GM12878 (cell line): Measurements from ENCODE around the gene TUBB. TPM values are rescaled to one million over a fixed set of nuclear protein-coding genes. Genes with fewer than 3 reads are reported as not detected.

Experiments
- ASH2L ChIP-seq: fragments of 300-600, 200-600 bp; sonication (generic); IDR thresholded peaks from 2 replicates; pipeline ENCODE4 v1.6.1; 2017; ENCODE audit warnings: low read depth, mild to moderate bottlenecking, borderline replicate concordance
- CREB1 ChIP-seq: IDR thresholded peaks from 2 replicates; pipeline ENCODE4 v1.6.1; 2012; ENCODE audit warnings: low read depth, mild to moderate bottlenecking, inconsistent platforms
- FOS ChIP-seq: IDR thresholded peaks from 3 replicates; pipeline ENCODE4 v1.6.1; 2011; ENCODE audit warnings: borderline replicate concordance; ENCODE audit not compliant: insufficient read length; ENCODE audit errors: extremely low read depth
- GABPA ChIP-seq: IDR thresholded peaks from 2 replicates; pipeline ENCODE4 v1.6.1; 2014; ENCODE audit warnings: antibody characterized with exemption, low read depth, mild to moderate bottlenecking, inconsistent platforms
- LARP7 ChIP-seq: fragments of 450-650 bp; IDR thresholded peaks from 2 replicates; pipeline ENCODE4 v1.6.1; 2017; ENCODE audit warnings: mild to moderate bottlenecking
- NR2C1 ChIP-seq: fragments of 450-650 bp; IDR thresholded peaks from 2 replicates; pipeline ENCODE4 v1.6.1; 2017; ENCODE audit warnings: antibody characterized with exemption, mild to moderate bottlenecking, moderate library complexity
- PAX8 ChIP-seq: fragments of 450-650 bp; IDR thresholded peaks from 2 replicates; pipeline ENCODE4 v1.6.1; 2017; ENCODE audit warnings: mild to moderate bottlenecking, moderate library complexity
- POLR2AphosphoS5 ChIP-seq: IDR thresholded peaks from 2 replicates; pipeline ENCODE4 v1.6.1; 2011; ENCODE audit warnings: mild to moderate bottlenecking, low read length, inconsistent platforms
- RAD21 ChIP-seq: IDR thresholded peaks from 2 replicates; pipeline ENCODE4 v1.6.1; 2011; ENCODE audit warnings: mild to moderate bottlenecking, low read depth, low read length, moderate library complexity; ENCODE audit not compliant: insufficient read depth
- RUNX3 ChIP-seq: IDR thresholded peaks from 2 replicates; pipeline ENCODE4 v1.6.1; 2012; ENCODE audit warnings: low read length, inconsistent platforms
- WRNIP1 ChIP-seq: IDR thresholded peaks from 2 replicates; pipeline ENCODE4 v1.6.1; 2011; ENCODE audit warnings: low read depth, low read length, improper control_type of control experiment, borderline replicate concordance
- ZNF687 ChIP-seq: fragments of 450-650 bp; IDR thresholded peaks from 2 replicates; pipeline ENCODE4 v1.6.1; 2017; ENCODE audit warnings: mild to moderate bottlenecking, moderate library complexity
- polyA plus RNA-seq, 11 experiments: library from polyadenylated mRNA; depleted of rRNA in 4 of 11; unstranded in 6 of 11; stranded (reverse) in 5 of 11; fragments of >200 nt; fragmentation: Nextera tagmentation in 4 of 11; fragmentation: Illumina TruSeq in 1 of 11; extraction: Ambion mirVana in 4 of 11; extraction: Trizol in 1 of 11; gene quantifications; 1 replicate in 1 of 11; 2 replicates in 10 of 11; pipeline versions ENCODE4 v1.2.1 to v1.2.3, GENCODE V29; 2011 to 2016; ENCODE audit warnings: inconsistent platforms in 2 of 11, missing spikeins in 2 of 11, low read depth in 1 of 11
- total RNA-seq, 4 experiments: library from RNA; depleted of rRNA in 3 of 4; stranded (reverse); fragments of >200 nt in 3 of 4; fragmentation: Illumina TruSeq in 1 of 4; extraction: Trizol in 1 of 4; gene quantifications; 2 replicates each; pipeline versions ENCODE4 v1.2.1 to v1.2.3, GENCODE V29; 2013 to 2021
- TF ChIP-seq, protein P1 (sequence below): IDR thresholded peaks from 2 replicates; pipeline ENCODE4 v1.6.1; 2012; ENCODE audit warnings: improper control_type of control experiment, low read depth, low read length; ENCODE audit not compliant: insufficient replicate concordance
- TF ChIP-seq, protein P2 (sequence below): IDR thresholded peaks from 2 replicates; pipeline ENCODE4 v1.6.1; 2011; ENCODE audit warnings: low read depth, mild to moderate bottlenecking, low read length, moderate library complexity, borderline replicate concordance; ENCODE audit errors: extremely low read depth
- TF ChIP-seq, protein P3 (sequence below): fragments of 450-650 bp; IDR thresholded peaks from 2 replicates; pipeline ENCODE4 v1.6.1; 2016; ENCODE audit warnings: mild to moderate bottlenecking, moderate library complexity, borderline replicate concordance

Gene TUBB
- total and polyA plus RNA-seq, 10 of the 15 experiments (the other 5 are each of a cell fraction or from before 2014, with no cell fraction given): 1,039 to 3,052 (median 1,656) TPM

- peak; percentile 87 for TF ChIP-seq POLR2AphosphoS5
- peak; percentile 81 for TF ChIP-seq NR2C1
- no peak; the same call in 1 of the 2 replicates for TF ChIP-seq RAD21
- TF ChIP-seq, protein P1, sequence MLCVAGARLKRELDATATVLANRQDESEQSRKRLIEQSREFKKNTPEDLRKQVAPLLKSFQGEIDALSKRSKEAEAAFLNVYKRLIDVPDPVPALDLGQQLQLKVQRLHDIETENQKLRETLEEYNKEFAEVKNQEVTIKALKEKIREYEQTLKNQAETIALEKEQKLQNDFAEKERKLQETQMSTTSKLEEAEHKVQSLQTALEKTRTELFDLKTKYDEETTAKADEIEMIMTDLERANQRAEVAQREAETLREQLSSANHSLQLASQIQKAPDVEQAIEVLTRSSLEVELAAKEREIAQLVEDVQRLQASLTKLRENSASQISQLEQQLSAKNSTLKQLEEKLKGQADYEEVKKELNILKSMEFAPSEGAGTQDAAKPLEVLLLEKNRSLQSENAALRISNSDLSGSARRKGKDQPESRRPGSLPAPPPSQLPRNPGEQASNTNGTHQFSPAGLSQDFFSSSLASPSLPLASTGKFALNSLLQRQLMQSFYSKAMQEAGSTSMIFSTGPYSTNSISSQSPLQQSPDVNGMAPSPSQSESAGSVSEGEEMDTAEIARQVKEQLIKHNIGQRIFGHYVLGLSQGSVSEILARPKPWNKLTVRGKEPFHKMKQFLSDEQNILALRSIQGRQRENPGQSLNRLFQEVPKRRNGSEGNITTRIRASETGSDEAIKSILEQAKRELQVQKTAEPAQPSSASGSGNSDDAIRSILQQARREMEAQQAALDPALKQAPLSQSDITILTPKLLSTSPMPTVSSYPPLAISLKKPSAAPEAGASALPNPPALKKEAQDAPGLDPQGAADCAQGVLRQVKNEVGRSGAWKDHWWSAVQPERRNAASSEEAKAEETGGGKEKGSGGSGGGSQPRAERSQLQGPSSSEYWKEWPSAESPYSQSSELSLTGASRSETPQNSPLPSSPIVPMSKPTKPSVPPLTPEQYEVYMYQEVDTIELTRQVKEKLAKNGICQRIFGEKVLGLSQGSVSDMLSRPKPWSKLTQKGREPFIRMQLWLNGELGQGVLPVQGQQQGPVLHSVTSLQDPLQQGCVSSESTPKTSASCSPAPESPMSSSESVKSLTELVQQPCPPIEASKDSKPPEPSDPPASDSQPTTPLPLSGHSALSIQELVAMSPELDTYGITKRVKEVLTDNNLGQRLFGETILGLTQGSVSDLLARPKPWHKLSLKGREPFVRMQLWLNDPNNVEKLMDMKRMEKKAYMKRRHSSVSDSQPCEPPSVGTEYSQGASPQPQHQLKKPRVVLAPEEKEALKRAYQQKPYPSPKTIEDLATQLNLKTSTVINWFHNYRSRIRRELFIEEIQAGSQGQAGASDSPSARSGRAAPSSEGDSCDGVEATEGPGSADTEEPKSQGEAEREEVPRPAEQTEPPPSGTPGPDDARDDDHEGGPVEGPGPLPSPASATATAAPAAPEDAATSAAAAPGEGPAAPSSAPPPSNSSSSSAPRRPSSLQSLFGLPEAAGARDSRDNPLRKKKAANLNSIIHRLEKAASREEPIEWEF: no peak
- TF ChIP-seq GABPA: no peak
- TF ChIP-seq FOS: peak; percentile 51
- TF ChIP-seq, protein P2, sequence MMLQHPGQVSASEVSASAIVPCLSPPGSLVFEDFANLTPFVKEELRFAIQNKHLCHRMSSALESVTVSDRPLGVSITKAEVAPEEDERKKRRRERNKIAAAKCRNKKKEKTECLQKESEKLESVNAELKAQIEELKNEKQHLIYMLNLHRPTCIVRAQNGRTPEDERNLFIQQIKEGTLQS: no peak
- TF ChIP-seq RUNX3: no peak
- TF ChIP-seq, protein P3, sequence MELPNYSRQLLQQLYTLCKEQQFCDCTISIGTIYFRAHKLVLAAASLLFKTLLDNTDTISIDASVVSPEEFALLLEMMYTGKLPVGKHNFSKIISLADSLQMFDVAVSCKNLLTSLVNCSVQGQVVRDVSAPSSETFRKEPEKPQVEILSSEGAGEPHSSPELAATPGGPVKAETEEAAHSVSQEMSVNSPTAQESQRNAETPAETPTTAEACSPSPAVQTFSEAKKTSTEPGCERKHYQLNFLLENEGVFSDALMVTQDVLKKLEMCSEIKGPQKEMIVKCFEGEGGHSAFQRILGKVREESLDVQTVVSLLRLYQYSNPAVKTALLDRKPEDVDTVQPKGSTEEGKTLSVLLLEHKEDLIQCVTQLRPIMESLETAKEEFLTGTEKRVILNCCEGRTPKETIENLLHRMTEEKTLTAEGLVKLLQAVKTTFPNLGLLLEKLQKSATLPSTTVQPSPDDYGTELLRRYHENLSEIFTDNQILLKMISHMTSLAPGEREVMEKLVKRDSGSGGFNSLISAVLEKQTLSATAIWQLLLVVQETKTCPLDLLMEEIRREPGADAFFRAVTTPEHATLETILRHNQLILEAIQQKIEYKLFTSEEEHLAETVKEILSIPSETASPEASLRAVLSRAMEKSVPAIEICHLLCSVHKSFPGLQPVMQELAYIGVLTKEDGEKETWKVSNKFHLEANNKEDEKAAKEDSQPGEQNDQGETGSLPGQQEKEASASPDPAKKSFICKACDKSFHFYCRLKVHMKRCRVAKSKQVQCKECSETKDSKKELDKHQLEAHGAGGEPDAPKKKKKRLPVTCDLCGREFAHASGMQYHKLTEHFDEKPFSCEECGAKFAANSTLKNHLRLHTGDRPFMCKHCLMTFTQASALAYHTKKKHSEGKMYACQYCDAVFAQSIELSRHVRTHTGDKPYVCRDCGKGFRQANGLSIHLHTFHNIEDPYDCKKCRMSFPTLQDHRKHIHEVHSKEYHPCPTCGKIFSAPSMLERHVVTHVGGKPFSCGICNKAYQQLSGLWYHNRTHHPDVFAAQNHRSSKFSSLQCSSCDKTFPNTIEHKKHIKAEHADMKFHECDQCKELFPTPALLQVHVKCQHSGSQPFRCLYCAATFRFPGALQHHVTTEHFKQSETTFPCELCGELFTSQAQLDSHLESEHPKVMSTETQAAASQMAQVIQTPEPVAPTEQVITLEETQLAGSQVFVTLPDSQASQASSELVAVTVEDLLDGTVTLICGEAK: peak; percentile 64; the same call in 1 of the 2 replicates
- TF ChIP-seq ASH2L: no peak
- TF ChIP-seq WRNIP1: 0 out of 2 replicates have a peak, but pooled peaks have one; percentile 74
- TF ChIP-seq PAX8: no peak
- TF ChIP-seq ZNF687: no peak
- TF ChIP-seq LARP7: peak; percentile 10; the same call in 1 of the 2 replicates
- no peak for TF ChIP-seq CREB1
Measured at GRCh38 chr6:30717129-30717844, 2.9 kb upstream of the TUBB start, which contains the start of gene MDC1 (continued).
